CD4-positive, alpha-beta T cell treated with Interferon alpha-2 for 1 hour (primary cell): ENCODE data around the gene ZBTB7B.

Source experiments
- DNase-seq, 2 donors: peaks; one replicate each; pipeline ENCODE4 v3.0.0-alpha.2; 2020 to 2022

ZBTB7B gene

DNA sequence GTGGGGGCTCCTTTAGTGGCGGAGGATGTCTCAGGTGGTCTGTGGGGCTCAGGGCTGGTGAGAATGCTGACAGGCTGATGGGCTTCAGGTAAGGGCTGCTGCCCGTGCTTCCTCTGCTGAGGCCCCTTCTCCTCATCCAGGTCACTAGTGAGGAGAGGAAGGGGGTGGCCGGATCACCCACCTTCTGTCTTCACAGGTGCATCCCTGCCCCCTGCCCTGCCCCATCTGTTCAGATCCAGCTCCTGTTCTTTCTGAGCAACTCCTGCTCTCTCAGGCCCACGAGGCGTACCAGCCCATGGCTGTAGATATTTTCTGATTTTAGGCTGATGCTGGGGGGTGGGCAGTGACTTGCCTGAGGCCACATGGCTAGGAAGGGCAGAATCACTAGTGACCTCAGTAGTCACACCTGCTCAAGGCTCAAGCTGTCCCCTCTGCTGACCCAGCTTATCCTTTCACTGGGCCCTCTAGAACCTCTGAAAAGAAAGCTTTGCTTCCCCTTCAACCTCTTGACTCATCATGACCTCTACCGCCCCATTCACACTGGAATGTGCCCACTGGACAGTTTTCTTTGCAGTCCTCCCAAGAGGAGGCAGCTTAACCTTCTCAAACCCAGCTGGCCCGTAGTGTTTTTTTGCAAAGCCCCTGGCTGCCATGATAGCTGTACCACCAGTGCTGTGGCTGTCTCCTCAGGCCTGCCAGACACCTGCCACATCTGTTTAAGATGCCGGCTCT, 16.2 kb downstream of the ZBTB7B start:
- DNase-seq: no peak

DNA sequence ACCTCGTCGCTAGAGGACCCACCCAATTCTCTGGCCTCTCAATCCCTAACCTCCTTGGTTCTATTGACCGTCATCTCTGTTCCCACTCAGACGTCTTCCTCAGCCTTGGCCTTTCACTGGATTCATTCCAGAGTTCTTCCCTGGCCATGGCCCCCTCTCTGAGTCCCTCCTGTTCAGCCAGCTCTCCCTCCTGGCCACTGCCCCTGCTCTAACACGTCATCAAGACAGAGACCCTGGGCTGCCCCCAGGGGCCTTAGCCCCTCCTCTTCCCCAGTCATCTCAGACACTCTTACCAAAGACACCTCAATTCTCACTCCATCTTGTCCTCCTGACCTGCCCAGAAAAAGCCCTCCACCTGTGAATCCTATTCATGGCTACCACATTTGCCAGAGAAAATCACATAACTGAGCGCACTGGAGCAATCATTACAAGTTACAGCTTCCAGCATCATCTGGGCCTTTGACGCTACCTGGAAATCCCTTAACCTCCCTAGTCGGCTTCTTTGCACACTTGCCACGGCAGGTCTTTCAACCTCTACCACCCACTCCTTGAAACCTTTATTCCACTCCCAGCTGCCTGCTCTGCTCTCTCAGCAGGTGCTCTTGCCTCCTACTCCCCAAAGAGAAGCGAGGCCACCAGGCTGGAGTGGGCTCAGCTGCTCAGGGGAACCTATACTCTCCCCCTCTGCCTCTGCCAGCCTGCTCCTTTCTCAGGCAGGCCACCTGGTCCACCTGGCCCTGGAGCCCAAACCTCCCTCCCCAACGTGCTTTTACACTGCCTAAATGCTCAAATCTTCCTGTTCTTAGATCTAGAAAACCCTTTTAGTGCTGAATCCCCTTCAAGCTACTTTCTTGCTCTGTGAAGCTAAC, 17.0 kb downstream of the ZBTB7B start:
- DNase-seq: no peak

DNA sequence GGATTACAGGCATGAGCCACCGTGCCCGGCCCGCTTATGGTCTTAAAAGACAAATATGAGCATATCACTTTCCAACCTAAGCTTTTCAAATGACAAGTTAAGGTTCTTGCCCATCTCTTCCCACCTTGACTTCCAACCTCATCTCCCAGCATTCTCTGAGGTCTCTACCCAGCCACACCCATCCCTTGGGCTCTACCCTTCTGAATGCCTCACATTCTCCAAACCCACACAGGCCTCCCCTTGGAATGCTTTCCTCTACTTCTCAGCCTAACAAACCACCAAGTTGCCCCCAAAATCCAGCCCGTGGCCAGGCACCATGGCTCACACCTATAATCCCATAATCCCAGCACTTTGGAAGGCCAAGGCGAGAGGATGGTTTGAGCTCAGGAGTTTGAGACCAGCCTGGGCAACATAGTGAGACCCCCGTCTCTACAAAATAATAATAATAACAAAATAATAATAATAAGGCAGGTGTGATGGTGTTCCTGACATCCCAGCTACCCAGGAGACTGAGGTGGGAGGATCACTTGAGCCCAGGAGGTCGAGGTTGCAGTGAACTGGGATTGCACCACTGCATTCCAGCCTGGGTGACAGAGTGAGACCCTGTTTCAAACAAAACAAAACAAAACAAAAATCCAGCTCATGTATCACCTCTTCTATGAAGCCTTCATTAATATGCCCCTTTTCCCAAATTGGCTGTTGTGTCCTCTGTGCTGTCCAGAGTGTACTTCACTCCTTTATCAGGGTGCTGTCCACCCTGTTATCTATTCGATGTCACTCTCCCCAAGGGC, 19.7 kb downstream of the ZBTB7B start:
- no peak for DNase-seq

DNA sequence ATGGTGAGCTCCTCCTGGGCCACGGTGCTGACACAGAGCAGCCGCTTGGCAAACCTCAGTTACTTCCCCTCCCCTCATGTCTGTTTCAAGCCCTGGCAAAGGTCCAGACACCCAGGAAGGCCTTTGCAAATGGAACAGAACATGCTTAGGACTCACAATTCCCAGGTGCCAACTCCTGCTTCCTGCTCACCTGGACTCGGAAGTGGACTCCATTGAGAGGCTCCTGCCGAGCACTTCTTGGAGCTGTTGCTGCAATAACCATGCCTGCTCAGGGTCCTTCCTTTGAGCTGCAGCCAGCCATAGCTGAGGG, 20.3 kb downstream of the ZBTB7B start:
- no peak for DNase-seq

DNA sequence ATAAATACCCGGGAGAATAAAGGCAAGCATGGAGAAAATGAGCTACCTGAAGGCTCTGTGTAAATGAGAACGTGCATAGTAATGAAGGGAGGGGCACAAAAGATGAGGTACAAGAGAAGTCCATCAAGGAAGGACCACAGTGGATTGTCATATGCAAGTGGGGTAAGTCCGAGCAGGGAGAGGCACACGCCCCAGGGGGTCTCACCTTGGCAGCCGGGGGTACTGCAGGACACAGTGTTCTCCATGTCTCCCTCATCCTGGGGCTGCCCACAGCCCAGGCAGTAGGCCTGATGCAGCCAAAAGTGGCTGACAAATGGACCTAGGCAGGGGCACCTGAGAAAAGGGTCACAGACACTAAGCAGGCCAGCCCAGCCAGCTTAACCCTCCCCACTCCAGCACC, 21.0 kb downstream of the ZBTB7B start:
- DNase-seq: no peak

DNA sequence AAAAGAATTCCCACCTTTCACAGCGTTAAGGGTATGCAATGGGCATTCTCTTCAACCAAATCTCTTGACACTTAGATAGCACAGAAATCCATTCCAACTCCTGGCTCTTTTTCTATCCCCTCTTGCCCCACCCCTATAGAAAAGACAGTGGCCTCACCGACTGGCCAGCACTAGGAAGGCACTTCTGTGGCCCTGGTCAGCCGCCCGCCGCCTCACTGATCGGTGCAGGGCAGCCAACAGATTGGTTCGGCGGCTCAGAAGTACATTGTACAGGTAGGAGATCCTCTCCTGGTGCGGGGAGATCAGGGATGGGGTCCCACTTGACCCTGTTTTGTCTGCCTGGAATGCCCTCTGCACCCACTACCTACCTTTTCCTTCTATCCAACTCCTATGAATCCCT, 21.7 kb downstream of the ZBTB7B start:
- no peak for DNase-seq

DNA sequence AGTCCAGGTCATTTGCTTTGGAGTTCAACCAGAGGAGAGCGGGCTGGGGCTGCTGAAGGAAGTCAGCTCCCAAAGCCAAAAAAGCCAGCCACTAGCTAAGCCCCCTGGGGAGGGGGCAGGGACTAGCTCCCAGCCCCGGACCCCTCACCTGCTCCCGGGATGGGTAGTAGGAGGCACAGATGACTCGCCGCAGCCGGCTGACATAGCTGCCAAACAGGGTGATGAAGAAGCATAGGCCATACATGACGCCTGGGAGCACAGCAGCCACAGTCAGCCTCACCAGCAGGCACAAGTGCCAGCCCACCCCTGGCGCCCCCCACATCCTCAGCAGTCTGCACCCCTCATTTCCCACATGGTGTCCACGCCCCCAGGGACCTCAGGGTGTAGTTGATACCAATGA, 23.6 kb downstream of the ZBTB7B start:
- no peak for DNase-seq

DNA sequence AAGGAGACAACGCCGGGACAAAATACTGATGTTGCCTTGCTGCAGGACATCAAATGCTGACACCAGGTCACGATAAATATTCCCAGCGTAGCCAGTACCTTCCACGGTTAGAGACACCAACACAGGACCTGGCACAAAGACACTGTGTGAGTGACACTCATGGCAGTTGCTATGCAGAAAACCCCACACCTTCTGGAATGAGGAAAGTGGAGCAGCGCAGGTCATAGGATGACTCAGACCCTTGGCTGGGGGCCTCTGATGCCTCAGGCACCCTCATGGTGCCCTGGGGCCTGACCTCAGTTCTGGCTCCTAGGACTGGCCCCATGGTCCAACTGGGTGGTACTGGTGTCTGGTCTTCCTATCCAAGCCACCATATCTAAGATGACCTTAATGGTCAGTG, 24.0 kb downstream of the ZBTB7B start:
- no peak for DNase-seq

DNA sequence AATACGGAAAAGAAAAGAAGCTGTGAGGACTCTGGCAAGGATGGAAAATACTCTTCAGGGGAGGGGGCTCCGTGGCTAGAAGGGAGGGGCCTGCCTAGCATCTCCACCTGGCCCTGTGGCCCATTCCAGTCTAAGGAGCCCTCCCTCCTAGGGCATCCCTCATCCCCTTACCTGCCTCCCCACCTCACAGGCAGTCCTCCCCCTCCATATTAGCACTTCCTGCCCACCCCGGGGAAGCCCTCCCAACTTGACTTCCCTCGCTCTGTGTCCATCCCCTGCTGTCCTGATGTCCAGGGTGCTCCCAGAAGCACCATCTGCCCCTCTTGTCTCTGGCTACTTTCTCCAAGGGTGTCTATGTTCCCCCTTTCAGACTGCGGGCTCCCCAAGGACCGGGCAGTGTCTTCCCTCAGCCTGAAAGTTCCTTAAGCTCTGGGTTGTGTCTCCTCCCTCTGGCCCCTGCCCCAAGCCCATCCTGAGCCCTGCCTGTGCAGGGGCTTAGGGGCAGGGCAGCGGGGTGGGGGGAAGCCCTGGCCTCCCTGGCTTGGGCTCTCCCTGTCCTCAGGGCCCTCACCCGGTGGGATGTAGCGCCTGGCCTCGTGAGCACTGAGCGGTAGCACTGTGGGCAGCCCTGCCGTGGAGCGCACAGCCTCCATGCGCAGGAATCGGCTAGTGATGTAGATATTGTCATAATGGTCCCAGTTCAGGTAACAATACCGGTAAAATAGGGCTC, 27.1 kb downstream of the ZBTB7B start:
- no peak for DNase-seq

DNA sequence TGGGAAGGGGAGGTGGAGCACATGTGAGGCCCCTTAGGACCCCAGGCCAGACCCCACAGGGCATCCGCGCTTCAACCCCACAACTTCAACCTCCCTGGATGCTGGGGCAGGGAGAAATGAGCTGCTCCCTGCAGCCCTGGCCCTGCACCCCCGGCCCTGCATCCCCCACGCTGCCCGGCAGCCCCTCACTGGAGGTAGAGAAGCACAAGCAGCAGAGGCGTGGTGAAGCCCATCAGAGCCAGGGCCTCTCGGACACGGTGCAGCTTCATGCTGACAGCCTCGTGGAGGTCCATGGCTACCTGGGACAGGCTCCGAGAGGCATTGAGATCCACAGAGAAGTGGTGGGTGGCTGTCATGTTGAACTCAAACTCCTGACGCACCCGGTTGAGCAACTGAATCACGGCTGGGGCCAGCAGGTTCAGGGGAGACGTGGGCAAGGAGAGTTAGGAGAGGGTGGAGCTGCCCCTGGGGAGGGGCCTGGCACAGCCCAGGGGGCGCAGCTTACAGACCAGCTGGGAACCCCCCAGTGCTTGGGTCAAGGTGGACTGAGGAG, 27.7 kb downstream of the ZBTB7B start:
- DNase-seq: no peak

DNA sequence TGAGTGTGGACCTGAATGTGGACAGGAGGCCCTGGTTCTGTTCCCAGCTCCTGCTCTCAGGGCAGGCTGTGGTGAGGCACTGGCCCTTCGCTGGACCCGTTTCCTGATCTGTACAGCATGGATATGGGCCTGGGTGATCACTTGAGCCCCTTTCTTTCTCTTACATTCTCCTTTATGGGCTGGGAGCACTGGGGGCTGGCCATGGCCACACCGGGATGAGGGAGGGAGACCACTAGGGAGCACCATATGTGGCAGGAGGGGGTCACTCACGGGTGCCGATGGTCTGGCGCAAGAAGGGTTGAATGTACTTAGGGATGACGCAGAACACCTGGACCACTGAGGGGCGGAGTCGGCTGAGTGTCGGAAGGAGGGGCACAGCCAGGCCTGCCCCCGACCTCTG, 28.3 kb downstream of the ZBTB7B start:
- no peak for DNase-seq

DNA sequence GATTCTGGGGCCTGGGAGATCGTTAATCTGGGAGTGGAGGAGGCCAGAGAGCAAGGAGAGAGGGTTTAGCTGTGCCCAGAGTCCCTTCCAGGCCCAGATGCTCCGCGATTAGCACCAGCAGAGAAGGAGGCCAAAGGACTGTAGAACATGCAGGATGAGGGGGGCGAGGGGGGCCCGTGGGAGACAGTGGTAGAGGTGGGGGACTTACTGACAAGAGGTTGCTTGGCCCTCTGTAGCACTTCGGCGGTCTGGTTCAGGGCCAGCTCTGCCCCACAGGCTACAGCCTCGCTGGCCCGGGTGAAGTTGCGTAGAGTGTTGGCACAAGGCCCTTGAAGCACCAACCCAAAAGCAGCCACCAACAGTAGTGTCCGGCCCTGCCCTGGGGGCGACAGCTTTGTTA, 30.3 kb downstream of the ZBTB7B start:
- DNase-seq: no peak

DNA sequence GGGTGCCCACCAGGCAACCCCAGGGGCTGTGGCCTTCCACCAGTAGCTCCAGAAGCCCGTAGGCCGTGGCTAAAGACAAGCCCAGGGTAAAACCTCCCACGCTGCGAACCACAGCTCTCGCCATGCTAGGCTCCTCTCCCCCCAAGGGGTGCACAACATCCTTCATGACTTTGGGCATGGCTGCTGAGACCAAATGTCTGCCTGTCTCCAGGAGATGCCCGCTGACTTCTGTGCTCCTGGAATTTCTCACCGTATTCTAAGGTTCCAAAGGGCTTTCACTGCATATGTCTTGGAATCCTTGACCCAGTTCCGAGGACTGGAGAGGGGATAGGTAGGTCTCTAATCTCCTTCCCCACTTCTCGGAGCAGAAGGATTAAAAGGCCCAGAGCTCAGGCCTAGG, 30.9 kb downstream of the ZBTB7B start, which contains the start of the genes DCST1 and DCST2:
Gene DCST1, plus strand, starts transcription at position 301 of the 400 bp plus-strand sequence. CDS start 213 bp downstream, outside the sequence.
Gene DCST2, minus strand, starts transcription at position 258 of the 400 bp plus-strand sequence. Its CDS starts 80 bp downstream, at position 178.
- no peak for DNase-seq

DNA sequence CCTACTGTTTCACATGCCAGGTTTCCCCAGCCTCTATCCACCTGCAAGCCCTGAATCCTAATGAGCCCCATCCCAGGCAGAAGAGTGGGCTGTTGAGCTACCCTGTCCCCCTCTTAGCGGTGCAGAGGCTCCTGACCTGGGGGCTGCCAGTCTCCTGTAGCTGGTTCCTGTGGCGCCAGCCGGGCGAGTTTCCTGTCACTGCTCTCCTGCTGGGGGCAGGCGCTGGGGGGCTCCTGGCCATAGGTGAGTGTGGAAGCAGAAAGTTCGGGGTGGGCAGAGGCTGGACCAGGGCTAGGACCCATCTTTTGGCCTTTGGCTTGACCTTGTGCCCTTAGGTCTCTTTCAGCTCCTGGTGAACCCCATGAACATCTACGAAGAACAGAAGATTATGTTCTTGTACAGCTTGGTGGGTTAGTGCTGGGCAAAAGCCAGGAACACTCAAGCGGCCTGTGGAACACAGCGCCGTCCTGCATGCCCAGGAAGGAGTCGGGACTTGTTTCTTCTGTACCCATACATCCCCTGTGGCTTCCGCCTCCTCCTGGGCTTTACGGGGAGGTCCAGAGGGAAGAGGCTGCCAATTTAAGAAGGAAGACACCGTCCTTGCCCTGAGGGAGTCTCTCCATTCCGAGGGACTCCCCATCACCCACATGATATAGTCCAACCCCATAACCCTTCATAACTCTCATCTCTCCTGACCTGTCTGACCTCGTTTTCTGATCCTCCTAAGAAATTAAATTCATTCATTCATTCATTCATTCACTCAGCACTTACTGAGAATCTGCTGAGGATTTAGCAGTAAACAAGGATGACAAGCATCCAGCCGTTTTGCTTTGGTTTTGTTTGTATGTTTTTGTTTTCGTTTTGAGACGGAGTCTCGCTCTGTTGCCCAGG, 32.0 kb downstream of the ZBTB7B start:
- DNase-seq: no peak

DNA sequence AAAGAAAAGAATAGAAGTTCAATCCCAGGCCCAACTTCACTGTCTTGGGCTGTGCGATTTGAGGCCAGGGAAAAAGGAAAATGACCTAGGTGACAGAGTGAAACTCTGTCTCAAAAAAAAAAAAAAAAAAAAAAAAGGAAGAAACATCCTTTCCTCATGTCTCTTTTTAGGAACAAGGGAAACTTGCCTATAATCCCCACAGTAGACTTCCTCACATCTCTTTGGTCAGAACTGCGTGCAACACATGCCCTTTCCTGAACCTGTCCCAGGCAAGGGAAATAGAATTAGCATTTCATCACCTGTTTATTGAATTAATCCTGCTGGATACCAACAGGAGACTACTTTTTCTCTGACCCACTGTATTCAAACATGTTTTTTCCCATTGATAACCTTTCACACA, 33.3 kb downstream of the ZBTB7B start:
- DNase-seq: no peak

DNA sequence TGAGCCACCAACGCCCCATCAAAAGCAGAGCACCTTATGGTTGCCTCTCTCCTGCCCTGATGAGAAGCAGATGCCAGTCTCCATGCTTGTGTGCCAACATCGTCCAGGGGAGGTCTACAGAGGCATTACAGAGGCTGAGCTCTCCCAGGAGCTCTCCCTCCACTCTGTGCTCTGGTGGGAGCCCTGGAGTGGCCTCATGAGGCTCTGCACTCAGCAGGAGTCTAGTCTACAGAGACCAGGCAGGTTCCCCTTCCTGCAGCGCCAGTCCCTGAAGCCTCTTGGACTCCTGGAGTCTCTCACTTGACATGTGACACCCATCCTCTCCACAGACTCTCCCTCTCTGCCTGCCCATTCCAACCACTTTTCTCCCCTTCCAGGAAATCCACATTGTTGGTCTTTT, 34.4 kb downstream of the ZBTB7B start:
- DNase-seq: no peak

DNA sequence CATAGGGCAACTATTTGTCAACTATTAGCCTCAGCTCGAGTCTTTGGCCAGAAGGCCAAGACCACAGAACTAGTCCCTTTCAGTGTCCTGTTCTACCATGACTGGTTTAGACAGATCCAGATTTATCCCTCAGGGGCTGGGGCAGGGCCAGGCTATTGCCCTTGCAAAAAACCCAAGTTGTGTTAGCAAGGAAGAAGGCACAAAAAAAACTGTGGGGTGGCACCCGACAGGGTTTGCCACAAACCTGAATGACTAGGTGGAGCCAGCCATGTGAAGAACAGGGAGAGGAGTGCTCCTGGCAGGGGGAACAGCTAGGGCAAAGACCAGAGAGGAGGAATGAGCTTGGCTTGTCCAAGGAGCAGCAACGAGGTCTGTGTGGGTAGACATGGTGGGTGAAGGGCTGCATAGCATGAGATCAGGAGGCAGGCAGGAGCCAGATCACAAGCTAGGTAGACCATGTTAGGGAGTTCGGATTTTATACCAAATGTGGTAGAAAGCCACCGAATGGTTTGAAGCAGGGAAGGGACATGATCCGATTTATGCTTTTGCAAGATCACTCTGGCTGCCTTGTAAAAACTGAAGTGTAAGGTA, 35.3 kb downstream of the ZBTB7B start:
- DNase-seq: no peak

DNA sequence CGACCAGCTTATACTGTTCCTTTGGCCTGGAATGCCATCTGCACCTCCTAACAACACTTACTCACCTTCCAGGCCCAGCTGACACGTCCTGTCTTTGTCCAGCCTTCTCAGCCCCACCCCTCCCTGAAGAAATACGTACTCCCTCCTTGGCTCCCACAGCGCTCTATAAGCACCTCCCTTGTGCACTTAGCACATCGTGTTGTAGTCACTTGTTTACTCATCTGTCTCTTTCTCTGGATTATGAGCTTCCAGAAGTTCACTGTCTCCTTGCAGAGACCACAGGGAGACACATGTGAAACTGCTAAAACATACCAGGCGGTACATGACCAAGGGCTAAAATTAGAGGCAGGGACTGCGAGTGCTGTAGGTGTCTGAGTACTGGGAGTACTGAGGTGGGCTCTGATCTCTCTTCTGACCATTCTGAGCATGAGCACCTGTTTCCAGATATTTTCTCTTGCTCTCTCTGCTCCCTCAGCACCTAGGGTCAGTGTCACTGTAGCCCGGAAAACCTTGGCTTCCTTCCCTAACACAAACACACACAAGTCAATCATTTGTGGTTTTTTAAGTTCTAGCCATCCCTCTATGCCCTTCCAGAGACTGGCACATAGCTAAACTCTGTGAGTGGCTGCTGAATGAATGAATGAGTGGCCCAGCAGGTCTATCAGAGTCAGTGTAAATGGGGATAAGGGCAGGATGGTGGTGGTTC, 36.2 kb downstream of the ZBTB7B start:
- no peak for DNase-seq

DNA sequence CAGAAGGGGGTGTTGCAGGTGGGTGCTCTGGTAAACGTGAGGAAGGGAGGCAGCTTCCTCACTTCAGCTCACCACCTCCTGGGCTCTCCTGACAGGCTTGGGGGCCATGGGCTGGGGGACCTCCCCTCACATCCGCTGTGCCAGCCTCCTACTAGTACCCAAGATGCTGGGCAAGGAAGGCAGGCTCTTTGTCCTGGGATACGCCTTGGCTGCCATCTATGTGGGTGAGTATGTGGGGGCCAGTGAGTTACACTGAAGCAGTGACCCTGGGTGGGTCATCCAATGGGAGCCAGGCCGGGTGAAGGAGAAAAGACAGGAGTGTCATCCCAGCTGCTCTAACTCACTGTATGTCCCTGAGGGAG, 36.7 kb downstream of the ZBTB7B start:
- no peak for DNase-seq

DNA sequence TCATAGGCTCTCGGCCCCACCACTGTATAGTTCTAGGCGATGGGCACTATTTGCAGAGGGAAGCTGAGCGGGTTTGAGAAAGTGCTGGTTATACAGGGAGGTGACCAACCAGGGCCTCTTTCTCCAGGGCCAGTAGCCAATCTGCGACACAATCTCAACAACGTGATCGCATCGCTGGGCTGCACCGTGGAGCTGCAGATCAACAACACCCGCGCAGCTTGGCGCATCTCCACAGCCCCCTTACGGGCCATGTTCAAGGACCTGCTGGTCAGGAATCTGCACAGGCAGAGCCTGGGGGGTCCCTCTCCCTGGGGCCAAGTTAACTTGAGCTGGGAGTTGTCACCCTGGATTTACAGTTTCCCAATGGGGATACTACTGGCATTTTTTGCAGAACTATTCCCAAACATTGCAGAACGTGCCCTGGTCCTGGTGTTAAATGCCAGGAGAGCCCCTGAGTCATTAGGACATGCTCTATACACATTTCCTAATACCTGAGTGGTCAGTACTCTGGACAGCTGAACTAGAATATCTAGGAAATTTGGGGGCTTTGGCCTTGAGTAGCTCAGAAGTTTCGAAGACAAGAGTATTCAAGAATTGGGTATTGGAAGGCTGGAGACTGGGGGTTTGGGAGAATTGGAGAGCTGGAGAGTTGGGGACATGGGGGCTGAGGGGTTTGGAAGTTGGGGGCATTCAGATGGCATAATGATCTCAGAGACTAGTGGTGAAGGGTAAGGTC, 37.9 kb downstream of the ZBTB7B start:
- no peak for DNase-seq
